ENCODE results near the gene TMEM74B. TPM values are rescaled to one million over a fixed set of nuclear protein-coding genes. Genes with fewer than 3 reads are reported as not detected.

The TMEM74B gene
- total and polyA plus RNA-seq, 2 of the 8 experiments (the other 6 are each of a cell fraction or from before 2014, with no cell fraction given) = 4.0 to 6.4 TPM

DNA sequence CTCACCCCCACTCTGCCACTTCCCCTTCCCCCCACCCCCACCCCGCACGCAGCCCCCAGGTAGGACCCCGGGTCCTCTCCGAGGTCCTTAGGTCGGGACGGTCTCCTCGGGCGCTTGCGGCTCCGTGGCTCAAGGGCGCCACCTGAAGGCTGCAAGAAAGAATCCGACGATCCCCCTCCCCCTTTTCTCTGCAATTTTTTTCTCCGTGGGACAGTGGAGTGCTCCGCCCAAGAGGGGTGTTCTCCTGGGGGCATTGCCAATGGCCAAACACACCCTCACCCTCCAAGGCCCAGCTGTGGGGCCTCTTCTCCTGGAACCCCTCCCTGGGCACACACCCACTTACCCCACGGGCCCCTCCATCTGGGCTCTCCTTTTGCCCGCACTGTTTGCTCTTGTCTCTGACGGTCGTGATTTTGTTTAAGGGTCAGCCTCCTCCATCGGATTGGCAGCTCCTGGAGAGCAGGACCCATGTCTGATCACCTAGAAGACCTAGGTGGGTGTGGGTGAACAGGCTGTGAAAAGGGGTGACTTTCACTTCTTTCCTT lies 1.1 kb upstream of the TMEM74B start:
- no peak overlapping the region for H4K91ac ChIP-seq (replicated peaks; ENCODE audit: insufficient read length, low read length)
- no peak overlapping the region for H3K23ac ChIP-seq (ENCODE audit: insufficient read length)
- H3K79me1 ChIP-seq (ENCODE audit: low read depth, low read length) = 0 out of 2 replicates have a peak, but pooled peaks cover 2% of the 10 kb centered on the region
- no peak overlapping the region for H3K4ac ChIP-seq (replicated peaks; ENCODE audit: insufficient read length, low read depth, low read length)
- H4K8ac ChIP-seq (ENCODE audit: extremely low read depth, insufficient read depth, low read length) = no peak overlapping the region
- peaks cover 0 to 5% of the 10 kb centered on the region in 2 experiments for H4K20me1 ChIP-seq (replicated peaks in 1 of 2; ENCODE audit: control insufficient read depth in 1 of 2, insufficient read depth in 2 of 2, low read length in 2 of 2)
- H3K79me2 ChIP-seq (ENCODE audit: control insufficient read depth in 1 of 2, insufficient read depth in 2 of 2, low read length in 2 of 2) = no peaks in the 10 kb centered on the region
- H3K9ac ChIP-seq (replicated peaks in 1 of 4; ENCODE audit: extremely low read depth in 1 of 4, low read depth in 3 of 4, low read length in 3 of 4) = no peak overlapping the region
- no peak overlapping the region for H3K14ac ChIP-seq (ENCODE audit: insufficient read length)
- H3K27me3 ChIP-seq (replicated peaks in 1 of 4; ENCODE audit: control insufficient read depth in 3 of 4, extremely low read depth in 1 of 4, insufficient read depth in 3 of 4, low read length in 3 of 4) = peaks cover 8 to 38% (median 26%) of the 10 kb centered on the region in 4 experiments
- no peak overlapping the region for H2BK20ac ChIP-seq (ENCODE audit: low read length)
- ChIA-PET CTCF (ENCODE audit: partially characterized antibody) (interaction anchor here (1.0 to 5.0 kb wide), 9 partner anchors 9 to 252 kb away, joined by 3 to 34 read pairs (median 4); no protein-coding TSS in a partner anchor), POLR2A (ENCODE audit: partially characterized antibody) (no interaction called here)
- no peak overlapping the region for H3K27ac ChIP-seq (ENCODE audit: low read depth, low read length)
- peak overlapping the region; percentile 36; the same call in 1 of the 2 replicates for H2BK15ac ChIP-seq (ENCODE audit: low read length)
- H2AK5ac ChIP-seq (ENCODE audit: low read depth, low read length) = no peak overlapping the region
- 43% methylated on average over 7 of the region's 20 CpGs; no CpG with 5 or more reads in 1 of the 2 experiments for WGBS, 2 experiments (ENCODE audit: extremely low coverage in 1 of 2, insufficient coverage in 1 of 2, insufficient read length in 1 of 2, insufficient replicate concordance in 2 of 2, low coverage in 1 of 2, low lambda C conversion rate in 2 of 2, missing lambda C conversion rate in 1 of 2)
- peak overlapping the region in 2 of 4 experiments; percentile 41 to 72; a peak in 4 of 8 replicates for H3K4me3 ChIP-seq (ENCODE audit: extremely low read depth in 1 of 4, insufficient read depth in 2 of 4, low read depth in 3 of 4, low read length in 4 of 4)
- H2AFZ ChIP-seq (ENCODE audit: low read length) = no peak overlapping the region
- peaks cover 11% of the 10 kb centered on the region; the same call in 1 of the 2 replicates for H3K23me2 ChIP-seq (ENCODE audit: low read depth, low read length)
- H3K9me3 ChIP-seq (ENCODE audit: insufficient read depth in 2 of 2, low read depth in 1 of 2, low read length in 1 of 2) = no peaks in the 10 kb centered on the region
- H3K18ac ChIP-seq (ENCODE audit: extremely low read depth, low read length) = no peak overlapping the region; the same call in 1 of the 2 replicates
- peak overlapping the region; percentile 91 for H2BK12ac ChIP-seq (ENCODE audit: low read depth, low read length)
- no peak overlapping the region for H2BK5ac ChIP-seq (ENCODE audit: low read depth, low read length)
- peak; percentile 21 to 84 for DNase-seq (ENCODE audit: low read depth in 1 of 2, low spot score in 2 of 2)
- peak overlapping the region; percentile 15 to 63 for H3K4me2 ChIP-seq (ENCODE audit: insufficient read depth in 1 of 2, low read depth in 2 of 2, low read length in 2 of 2)
- no peaks in the 10 kb centered on the region; a peak in 1 of 8 replicates for H3K36me3 ChIP-seq (ENCODE audit: control insufficient read depth in 2 of 4, insufficient read depth in 4 of 4, low read length in 3 of 4)
- no peak overlapping the region for H3K56ac ChIP-seq (replicated peaks; ENCODE audit: insufficient read length, low read depth, low read length)
- H3K4me1 ChIP-seq (replicated peaks in 1 of 4; ENCODE audit: control insufficient read depth in 3 of 4, insufficient read depth in 4 of 4, low read length in 3 of 4) = peaks cover 0 to 14% (median 8%) of the 10 kb centered on the region in 4 experiments; a peak in 5 of 7 replicates
- FAIRE-seq = no peak
- no peak overlapping the region for H4K5ac ChIP-seq (ENCODE audit: insufficient read length, low read depth, low read length)
- TF ChIP-seq RAD21 (IDR thresholded peaks at IDR 0.05 in 1 of 2, conservative IDR thresholded peaks at IDR 0.05 in 1 of 2; ENCODE audit: low read depth in 2 of 2, low read length in 2 of 2) (peak; percentile 63 to 65), BACH1 (IDR thresholded peaks at IDR 0.05; ENCODE audit: low read length) (peak; percentile 48; the same call in 1 of the 2 replicates), KDM1A (IDR thresholded peaks at IDR 0.05; ENCODE audit: borderline replicate concordance, low read length) (peak; percentile 85; the same call in 1 of the 2 replicates), HDAC2 (IDR thresholded peaks at IDR 0.05; ENCODE audit: borderline replicate concordance in 1 of 2, low read depth in 2 of 2, low read length in 2 of 2) (peak in 1 of 2 experiments; percentile 72; a peak in 1 of 4 replicates), POU5F1 (IDR thresholded peaks at IDR 0.05; ENCODE audit: low read depth, low read length) (no peak), POLR2A (IDR thresholded peaks at IDR 0.05; ENCODE audit: control extremely low read depth in 1 of 2, low read depth in 2 of 2, low read length in 2 of 2) (no peak), SIN3A (conservative IDR thresholded peaks at IDR 0.05 in 1 of 2, IDR thresholded peaks at IDR 0.05 in 1 of 2; ENCODE audit: low read depth in 1 of 2, low read length in 2 of 2) (0 out of 4 replicates have a peak, but pooled peaks of 1 of the 2 experiments have one; percentile 8)
- TF ChIP-seq, protein P1, sequence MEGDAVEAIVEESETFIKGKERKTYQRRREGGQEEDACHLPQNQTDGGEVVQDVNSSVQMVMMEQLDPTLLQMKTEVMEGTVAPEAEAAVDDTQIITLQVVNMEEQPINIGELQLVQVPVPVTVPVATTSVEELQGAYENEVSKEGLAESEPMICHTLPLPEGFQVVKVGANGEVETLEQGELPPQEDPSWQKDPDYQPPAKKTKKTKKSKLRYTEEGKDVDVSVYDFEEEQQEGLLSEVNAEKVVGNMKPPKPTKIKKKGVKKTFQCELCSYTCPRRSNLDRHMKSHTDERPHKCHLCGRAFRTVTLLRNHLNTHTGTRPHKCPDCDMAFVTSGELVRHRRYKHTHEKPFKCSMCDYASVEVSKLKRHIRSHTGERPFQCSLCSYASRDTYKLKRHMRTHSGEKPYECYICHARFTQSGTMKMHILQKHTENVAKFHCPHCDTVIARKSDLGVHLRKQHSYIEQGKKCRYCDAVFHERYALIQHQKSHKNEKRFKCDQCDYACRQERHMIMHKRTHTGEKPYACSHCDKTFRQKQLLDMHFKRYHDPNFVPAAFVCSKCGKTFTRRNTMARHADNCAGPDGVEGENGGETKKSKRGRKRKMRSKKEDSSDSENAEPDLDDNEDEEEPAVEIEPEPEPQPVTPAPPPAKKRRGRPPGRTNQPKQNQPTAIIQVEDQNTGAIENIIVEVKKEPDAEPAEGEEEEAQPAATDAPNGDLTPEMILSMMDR (IDR thresholded peaks at IDR 0.05; ENCODE audit: control extremely low read depth in 1 of 3, insufficient read depth in 1 of 3, low read depth in 1 of 3, low read length in 3 of 3) = peak; percentile 57 to 74 (median 68)
- H2BK120ac ChIP-seq (replicated peaks; ENCODE audit: low read depth, low read length) = no peak overlapping the region
